MCF 10A (cell line): ENCODE measurements around the gene CRABP1. TPM values are rescaled to one million over a fixed set of nuclear protein-coding genes. Genes with fewer than 3 reads are reported as not detected.

Experiments
- BruUV-seq: library from RNA; stranded (reverse); fragments of 400-500 nt; replicated peaks from 2 replicates; lab custom pipeline; 2021; lab: Mats Ljungman, UMichigan
- CTCF ChIA-PET: fragments of 300-600 bp; sonication (Branson Sonifier 250); formaldehyde crosslinking; extraction: SDS; loops from one replicate; lab custom pipeline; 2021; ENCODE audit warnings: antibody characterized with exemption, inconsistent platforms; lab: Yijun Ruan, JAX
- POLR2A ChIA-PET: fragments of 300-600, 350-650 bp; sonication (Branson Sonifier 250); formaldehyde crosslinking; extraction: SDS; loops from one replicate; lab custom pipeline; 2020; ENCODE audit warnings: antibody characterized with exemption, inconsistent platforms; lab: Yijun Ruan, JAX
- DNase-seq: peaks from one replicate; pipeline ENCODE4 v3.0.0-alpha.2; 2018; ENCODE audit not compliant: unreplicated experiment
- H3K27ac Mint-ChIP-seq: one replicate; pipeline ENCODE4 v1.8.0; 2022; ENCODE audit warnings: mild to moderate bottlenecking, low read depth, mixed read lengths; ENCODE audit not compliant: unreplicated experiment
- H3K27me3 Mint-ChIP-seq: one replicate; pipeline ENCODE4 v1.8.0; 2022; ENCODE audit warnings: mixed read lengths; ENCODE audit not compliant: insufficient read depth, unreplicated experiment
- H3K36me3 Mint-ChIP-seq: one replicate; pipeline ENCODE4 v1.8.0; 2022; ENCODE audit warnings: mild to moderate bottlenecking, moderate library complexity, mixed read lengths; ENCODE audit not compliant: insufficient read depth, unreplicated experiment
- H3K4me1 Mint-ChIP-seq: one replicate; pipeline ENCODE4 v1.8.0; 2022; ENCODE audit warnings: mixed read lengths; ENCODE audit not compliant: insufficient read depth, unreplicated experiment
- H3K4me3 Mint-ChIP-seq: one replicate; pipeline ENCODE4 v1.8.0; 2022; ENCODE audit warnings: mild to moderate bottlenecking, moderate library complexity, mixed read lengths; ENCODE audit not compliant: unreplicated experiment
- H3K9me3 Mint-ChIP-seq: one replicate; pipeline ENCODE4 v1.8.0; 2022; ENCODE audit warnings: mixed read lengths; ENCODE audit not compliant: unreplicated experiment
- CTCF ChIP-seq: fragments of 200-600 bp; IDR thresholded peaks from one replicate; pipeline ENCODE4 v1.8.0; 2022; ENCODE audit warnings: antibody characterized with exemption, mild to moderate bottlenecking; ENCODE audit not compliant: unreplicated experiment
- intact Hi-C: fragments of 100-400 bp; cut with micrococcal nuclease; formaldehyde crosslinking; loops from 2 replicates; pipeline ENCODE4 v1.14.1; 2022
- total RNA-seq: library from RNA; stranded (reverse); gene quantifications from 2 replicates; pipeline ENCODE4 v1.2.3, GENCODE V29; 2022

CRABP1 gene
- total RNA-seq, 1 experiment from 2014 or later: not detected

GRCh38 chr15:78342021-78342420, 1.9 kb downstream of the CRABP1 start:
- Mint-ChIP-seq H3K9me3 (no peaks in the 10 kb centered on the region), H3K36me3 (no peaks in the 10 kb centered on the region), H3K4me1 (no peaks in the 10 kb centered on the region), H3K27me3 (peaks cover 68% of the 10 kb centered on the region), H3K4me3 (no peak overlapping the region), H3K27ac (no peak overlapping the region)
- TF ChIP-seq CTCF: no peak
- no peak for DNase-seq
- CTCF ChIA-PET: interaction anchor here (0.6 kb wide), 1 partner anchor 109 kb away, joined by 3 read pairs; no protein-coding TSS in a partner anchor
- intact Hi-C loops: no loop called here
- POLR2A ChIA-PET: no interaction called here
- no TSS peak for BruUV-seq

- ChIA-PET CTCF (no interaction called here), POLR2A (no interaction called here)
- H3K4me1 Mint-ChIP-seq: no peaks in the 10 kb centered on the region
- H3K27me3 Mint-ChIP-seq: peaks cover 57% of the 10 kb centered on the region
- H3K36me3 Mint-ChIP-seq: no peaks in the 10 kb centered on the region
- no peak for TF ChIP-seq CTCF
- no peak overlapping the region for H3K27ac Mint-ChIP-seq
- no peak for DNase-seq
- intact Hi-C loops: no loop called here
- BruUV-seq: no TSS peak
- no peaks in the 10 kb centered on the region for H3K9me3 Mint-ChIP-seq
- H3K4me3 Mint-ChIP-seq: no peak overlapping the region
Observed at GRCh38 chr15:78343276-78344060, 3.3 kb downstream of the CRABP1 start.

- no peaks in the 10 kb centered on the region for H3K9me3 Mint-ChIP-seq
- no peak overlapping the region for H3K4me3 Mint-ChIP-seq
- intact Hi-C loops: no loop called here
- TF ChIP-seq CTCF: no peak
- no peak overlapping the region for H3K27ac Mint-ChIP-seq
- H3K36me3 Mint-ChIP-seq: no peaks in the 10 kb centered on the region
- no peak for DNase-seq
- POLR2A ChIA-PET: no interaction called here
- no TSS peak for BruUV-seq
- no peaks in the 10 kb centered on the region for H3K4me1 Mint-ChIP-seq
- peaks cover 37% of the 10 kb centered on the region for H3K27me3 Mint-ChIP-seq
- CTCF ChIA-PET: interaction anchor here (0.6 to 1.3 kb wide), 3 partner anchors 20 to 78 kb away, joined by 3 to 4 read pairs (median 4); no protein-coding TSS in a partner anchor
Observed at GRCh38 chr15:78345396-78346125, 5.4 kb downstream of the CRABP1 start.
